ENCODE results near the gene EGLN3.
"Not testable (repeated sequence)": the region's sequence is repeated elsewhere in the genome, so short reads cannot be mapped to it uniquely, and the experiment has no call there.

Gene EGLN3

DNA sequence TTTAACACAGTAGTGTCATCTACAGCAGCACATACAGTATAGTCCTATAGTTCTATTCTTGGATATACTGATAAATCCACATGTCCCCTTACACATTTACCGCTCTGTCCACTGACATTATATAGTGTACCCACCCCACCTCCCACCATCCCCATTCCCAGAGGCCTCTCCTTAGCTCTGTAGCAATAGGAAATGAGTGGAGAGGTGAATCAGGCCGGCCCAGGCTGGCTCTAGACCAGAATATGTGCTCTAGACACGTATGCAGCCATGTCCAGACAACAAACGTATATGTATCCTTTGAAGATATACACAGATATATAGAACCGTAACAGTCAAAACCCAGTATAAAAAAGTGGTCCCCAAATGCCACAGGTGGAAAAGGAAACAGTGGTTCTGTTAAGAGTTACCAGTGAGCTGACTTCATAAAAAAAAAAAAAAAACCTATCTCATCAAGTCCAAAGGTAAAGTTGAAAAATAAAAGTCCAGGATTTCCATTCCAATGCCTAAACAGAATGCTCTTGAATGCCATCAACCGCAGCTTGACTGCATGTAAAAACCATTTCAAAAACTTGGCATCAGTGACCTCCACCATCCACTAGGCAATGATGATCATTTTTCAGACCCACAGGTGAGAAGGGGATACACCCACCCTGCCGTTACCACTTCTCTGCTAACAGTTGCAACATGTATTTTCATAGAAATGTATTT is 16.7 kb downstream of the EGLN3 start:
- no peak for DNase-seq

GRCh38 chr14:33933386-33933933 is 17.4 kb downstream of the EGLN3 start:
- DNase-seq = peak; percentile 69

DNA sequence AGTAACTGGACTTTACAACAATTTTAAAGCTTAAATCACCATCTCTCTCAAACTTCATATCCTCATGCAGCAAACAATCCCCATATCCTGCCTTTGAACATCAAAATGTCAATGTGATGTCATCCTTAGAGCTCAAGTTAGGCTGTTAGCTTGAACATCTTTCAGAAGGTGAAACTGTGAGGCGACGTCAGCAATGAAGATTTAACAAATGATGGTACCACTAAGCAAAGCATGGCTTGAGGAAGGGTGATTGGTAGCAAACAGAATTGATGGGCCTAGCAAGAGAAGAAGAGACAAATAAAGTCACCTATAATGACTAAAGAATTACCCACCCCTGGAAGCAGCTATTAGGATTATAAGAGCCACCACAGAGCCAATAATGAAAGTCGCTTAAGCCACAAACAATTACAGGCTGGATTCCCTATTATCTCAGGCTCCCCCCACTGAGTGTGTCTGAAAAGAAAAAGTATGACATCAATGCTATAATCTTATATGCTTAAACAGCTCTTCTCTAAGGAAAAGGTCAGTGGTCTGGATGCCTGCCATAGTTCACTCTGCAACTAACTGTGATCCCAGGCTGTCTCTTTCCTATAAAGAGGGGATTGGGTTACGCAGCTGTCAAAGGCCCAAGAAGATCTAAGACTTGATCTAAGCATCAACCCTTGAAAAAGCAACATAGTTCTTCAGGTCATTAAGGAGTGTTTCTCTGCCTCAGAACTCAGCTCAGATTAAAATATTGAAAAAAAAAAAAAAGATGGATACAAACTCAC is 18.1 kb downstream of the EGLN3 start:
- DNase-seq = peak; percentile 79

DNA sequence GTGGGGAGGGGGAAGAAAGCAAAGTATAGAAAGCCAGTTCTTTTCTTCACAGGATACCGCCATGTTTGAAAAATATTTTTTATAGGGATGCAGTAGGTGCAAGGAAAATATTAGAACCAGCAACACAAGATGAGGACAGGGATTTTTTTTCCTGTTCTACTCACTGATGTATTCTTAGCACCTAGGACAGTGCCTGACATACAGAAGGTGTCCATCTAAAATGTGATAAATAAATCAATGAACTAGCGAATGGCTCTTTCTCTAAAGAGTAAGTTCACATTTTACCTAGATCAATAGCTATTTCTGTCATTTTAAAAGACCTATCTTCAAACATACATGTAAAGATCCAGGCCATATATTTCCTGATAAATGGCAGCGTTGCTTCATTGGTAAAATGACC is 18.8 kb downstream of the EGLN3 start:
- DNase-seq = no peak

- DNase-seq = no peak
Measured at GRCh38 chr14:33931461-33931860, 19.4 kb downstream of the EGLN3 start.

GRCh38 chr14:33930439-33930838 is 20.4 kb downstream of the EGLN3 start:
- DNase-seq = no peak

GRCh38 chr14:33929799-33930408 is 21.0 kb downstream of the EGLN3 start:
- DNase-seq = no peak

- no peak for DNase-seq
Measured at GRCh38 chr14:33928895-33929294, 22.0 kb downstream of the EGLN3 start.

DNA sequence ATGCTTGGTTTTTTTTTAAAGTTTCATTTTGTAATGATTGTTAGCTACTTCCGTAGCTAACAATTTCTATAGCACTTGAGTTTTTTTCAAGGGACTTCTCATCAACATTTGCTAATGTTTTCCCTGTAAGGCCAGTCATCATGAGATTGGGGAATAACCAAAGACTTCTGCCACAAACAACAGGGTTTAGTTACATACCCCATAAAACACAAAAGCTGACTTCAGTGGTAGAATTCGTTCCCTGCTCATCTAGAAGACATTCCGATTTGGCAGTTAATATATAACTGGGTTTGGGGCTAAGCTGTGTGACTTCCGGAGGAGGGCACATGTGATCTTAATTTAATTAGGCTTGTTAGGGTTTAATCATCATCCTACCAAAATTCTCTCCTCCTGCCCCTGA is 22.9 kb downstream of the EGLN3 start:
- no peak for DNase-seq

DNA sequence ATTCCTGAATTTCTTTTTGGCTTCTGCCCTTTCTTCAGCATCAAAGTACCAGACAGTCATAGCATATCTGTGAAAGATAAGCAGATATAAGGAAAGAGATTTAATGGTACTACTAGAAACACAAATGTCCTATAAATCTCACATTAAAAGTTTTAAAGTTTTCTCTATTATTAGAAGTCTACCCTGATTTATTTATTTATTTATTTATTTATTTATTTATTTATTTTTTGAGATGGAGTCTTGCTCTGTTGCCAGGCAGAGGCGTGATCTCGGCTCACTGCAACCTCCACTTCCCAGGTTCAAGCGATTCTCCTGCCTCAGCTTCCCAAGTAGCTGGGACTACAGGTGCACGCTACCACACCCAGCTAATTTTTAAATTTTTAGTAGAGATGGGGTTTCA is 23.9 kb downstream of the EGLN3 start:
- not testable (repeated sequence) for DNase-seq

GRCh38 chr14:33925946-33926345 is 24.9 kb downstream of the EGLN3 start:
- no peak for DNase-seq

GRCh38 chr14:33925235-33925634 is 25.6 kb downstream of the EGLN3 start:
- no peak for DNase-seq

- DNase-seq = no peak
Measured at GRCh38 chr14:33924566-33925100, 26.2 kb downstream of the EGLN3 start.

DNA sequence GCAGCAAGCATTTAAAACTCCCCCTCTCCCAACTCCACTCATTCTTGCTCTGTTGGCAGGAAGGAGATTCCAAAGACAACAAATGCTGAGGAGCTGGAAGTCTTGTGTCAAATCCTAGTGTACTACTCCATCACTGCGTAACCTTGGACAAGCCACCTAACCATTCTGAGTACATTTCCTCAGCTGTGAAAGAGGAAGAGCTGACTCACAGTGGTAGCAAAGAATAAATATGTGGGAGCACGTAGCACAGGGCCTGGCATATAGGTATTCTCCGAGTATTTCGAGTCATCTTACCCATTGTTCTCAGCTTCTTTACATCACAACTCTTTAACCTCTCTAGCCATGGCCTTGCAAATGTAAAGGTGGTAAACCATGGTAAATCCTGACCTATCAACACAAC is 28.7 kb downstream of the EGLN3 start:
- DNase-seq = no peak

- DNase-seq = no peak
Measured at GRCh38 chr14:33918256-33918655, 32.6 kb downstream of the EGLN3 start.

- DNase-seq = no peak
Measured at GRCh38 chr14:33917661-33918060, 33.2 kb downstream of the EGLN3 start.

DNA sequence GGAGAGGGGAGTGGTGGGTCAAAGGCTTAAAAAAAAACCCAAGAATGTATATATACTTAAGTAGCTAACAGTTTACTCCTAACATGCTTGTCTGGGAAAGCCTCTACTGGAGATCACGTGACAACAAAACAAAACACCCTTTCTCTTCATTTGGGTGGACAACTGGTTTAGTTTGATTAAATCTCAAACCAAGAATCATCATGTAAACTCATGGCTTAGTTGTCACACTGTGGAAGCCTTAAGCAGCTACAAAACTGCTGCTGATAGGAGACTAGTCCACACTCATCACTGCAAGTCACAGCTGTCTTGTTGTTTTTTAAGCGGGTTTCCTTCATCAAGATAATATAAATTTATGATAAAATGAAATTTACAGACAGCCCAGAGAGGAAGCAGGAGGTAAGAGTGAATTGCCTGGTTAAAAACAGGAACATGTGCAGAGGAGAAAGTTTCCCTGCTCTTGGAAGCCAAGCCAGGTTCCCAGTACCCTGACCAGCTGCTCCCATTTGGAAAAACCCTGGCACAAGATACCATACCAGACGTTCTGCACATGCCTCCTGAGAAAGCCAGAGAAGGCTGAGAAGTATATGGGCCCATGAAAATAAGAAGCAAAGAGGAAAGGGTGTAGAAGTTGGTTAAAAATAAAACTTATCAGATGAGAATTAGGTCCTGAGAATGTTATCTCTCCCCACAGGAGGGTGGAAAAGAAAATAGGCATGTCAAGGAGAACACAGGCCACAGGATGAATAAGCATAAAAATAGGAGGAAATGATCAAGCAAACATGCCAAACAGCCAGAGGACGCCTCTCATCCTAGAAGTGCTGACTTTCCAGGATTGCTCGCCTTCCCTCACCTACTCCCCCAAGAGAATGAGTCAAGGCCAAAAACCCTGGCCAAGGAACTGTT is 34.0 kb downstream of the EGLN3 start:
- no peak for DNase-seq

DNA sequence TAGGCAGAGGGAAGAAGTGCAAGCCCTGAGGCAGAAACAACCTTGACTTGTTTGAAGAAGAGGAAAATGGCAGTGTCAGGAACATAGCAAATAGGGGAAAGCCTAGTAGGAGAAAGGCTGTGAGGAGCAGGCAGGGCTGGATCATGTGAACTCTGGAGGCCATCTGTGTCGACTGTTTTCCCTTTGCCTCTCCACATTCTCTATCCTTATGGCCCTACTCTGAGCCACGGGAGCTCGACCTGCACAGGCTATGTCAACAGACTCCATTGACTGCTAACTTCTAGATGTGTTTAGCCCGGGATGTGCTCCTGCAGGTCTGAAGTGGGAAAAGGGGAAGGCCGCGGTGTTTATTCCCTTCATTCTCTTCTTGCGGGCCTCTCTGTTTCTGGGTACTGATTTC is 35.2 kb downstream of the EGLN3 start:
- DNase-seq = no peak

GRCh38 chr14:33914676-33915516 is 36.0 kb downstream of the EGLN3 start:
- no peak for DNase-seq

- no peak for DNase-seq
Measured at GRCh38 chr14:33911046-33911445, 39.8 kb downstream of the EGLN3 start.

- DNase-seq = no peak
Measured at GRCh38 chr14:33910435-33910834, 40.4 kb downstream of the EGLN3 start.
